HG03457 (cell line): ENCODE measurements around the gene HUNK.
"Not testable (repeated sequence)": the region's sequence is repeated elsewhere in the genome, so short reads cannot be mapped to it uniquely, and the experiment has no call there.

ENCODE experiments used
- ATAC-seq: cut with Tn5 transposase; IDR thresholded peaks from one replicate; pipeline ENCODE4 v1.9.1; 2021; ENCODE audit warnings: moderate number of reproducible peaks; ENCODE audit not compliant: unreplicated experiment

The HUNK gene

GRCh38 chr21:31872452-31873274 lies at the start of gene HUNK:
Gene HUNK, plus strand, starts transcription at chr21:31873020. Its CDS starts 655 bp downstream, at chr21:31873675.
- no peak for ATAC-seq

- ATAC-seq, result no peak
Measured at GRCh38 chr21:31829736-31830472, 42.9 kb upstream of the HUNK start.

DNA sequence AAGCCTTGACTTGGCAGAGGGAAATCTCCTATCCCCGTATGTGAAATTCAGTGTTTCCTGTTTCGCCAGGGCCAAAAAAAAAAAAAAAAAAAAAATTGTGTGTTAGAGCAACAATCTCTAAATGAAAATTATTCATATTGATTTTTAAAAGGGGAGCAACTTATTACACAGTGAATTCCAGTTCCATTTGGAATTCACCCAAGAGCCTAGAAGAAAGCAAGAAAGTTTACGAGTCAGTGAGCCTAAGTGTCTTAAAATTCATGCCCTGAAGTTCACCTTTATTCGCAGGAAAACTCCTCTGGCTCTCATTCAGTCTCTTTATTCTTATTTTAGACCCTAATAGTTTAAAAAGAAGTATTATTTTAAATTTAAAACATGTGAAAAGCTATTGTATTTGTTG lies 42.1 kb upstream of the HUNK start:
- no peak for ATAC-seq

GRCh38 chr21:31837041-31837440 lies 35.8 kb upstream of the HUNK start:
- ATAC-seq, result no peak

DNA sequence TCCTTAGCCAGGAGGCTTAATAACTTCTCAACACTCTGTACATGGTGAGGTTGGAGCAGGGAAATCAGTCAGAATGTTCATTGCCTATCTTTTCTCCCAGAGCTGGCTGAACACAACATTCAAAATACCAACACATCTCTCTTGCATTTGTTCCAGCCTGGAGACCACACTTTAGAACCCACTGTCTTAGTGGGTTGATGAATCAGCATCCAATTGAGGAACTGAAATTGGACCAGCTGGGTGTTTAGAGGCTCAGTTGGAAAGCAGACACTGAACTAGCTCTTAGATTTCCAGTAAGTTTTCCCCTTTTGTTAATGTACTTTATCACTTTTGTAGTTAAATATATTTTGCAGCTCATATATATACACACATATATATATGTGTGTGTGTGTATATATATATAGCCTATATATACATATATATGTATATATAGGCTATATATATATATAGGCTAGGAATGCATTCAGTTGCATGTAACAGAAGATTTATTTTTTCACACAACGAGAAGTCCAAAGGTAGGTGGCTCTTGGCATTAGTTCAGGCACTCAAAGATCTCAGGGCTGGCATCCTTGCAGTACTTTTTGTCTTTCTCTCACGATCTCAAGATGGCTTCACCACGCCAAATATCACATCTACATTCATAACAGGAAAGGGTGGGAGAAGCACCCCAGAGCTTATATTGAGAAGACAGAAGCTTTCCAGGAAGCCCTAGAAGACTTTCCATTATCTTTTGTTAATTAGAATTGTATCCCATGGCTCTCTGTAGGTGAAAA lies 35.0 kb upstream of the HUNK start:
- no peak for ATAC-seq

- ATAC-seq, result no peak
Measured at GRCh38 chr21:31838586-31839355, 34.0 kb upstream of the HUNK start.

DNA sequence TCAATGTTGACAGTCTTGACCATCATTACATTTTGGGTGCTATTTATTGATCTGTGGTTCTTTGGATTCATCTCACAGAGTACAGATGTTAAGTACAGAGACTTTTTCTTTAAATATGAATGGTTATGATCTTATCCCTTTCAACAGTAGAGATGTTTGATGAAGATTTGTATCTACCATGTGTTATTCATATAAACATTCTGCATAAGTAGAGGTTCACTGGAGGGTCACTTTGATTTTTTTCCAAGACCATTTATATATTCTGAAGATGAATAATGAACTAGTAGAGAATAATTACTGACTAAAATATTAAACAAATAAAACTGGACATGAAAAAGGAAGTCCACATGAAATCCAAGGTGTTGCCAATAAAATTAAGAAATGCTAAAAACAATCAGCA lies 28.6 kb upstream of the HUNK start:
- ATAC-seq, result no peak

GRCh38 chr21:31845151-31845729 lies 27.6 kb upstream of the HUNK start:
- ATAC-seq, result no peak

DNA sequence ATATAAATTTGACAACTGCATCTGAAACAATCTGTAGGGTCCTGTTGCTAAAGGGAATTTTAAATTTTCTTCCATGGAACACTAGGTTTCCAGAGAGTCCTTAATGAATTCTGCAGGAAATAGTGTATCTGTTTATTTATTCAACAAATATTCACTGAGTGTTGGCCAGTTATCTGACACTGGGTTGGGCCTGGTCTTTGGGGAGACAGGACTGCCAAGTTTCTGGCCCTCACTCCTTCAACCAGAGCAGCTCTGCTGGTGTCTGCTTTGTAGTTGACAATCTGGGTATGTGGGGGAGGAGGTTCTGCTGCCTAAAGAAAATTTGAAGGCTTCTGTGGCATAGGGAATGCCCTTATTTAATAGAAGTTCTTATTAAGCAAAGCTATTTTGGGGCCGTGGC lies 26.1 kb upstream of the HUNK start:
- no peak for ATAC-seq

DNA sequence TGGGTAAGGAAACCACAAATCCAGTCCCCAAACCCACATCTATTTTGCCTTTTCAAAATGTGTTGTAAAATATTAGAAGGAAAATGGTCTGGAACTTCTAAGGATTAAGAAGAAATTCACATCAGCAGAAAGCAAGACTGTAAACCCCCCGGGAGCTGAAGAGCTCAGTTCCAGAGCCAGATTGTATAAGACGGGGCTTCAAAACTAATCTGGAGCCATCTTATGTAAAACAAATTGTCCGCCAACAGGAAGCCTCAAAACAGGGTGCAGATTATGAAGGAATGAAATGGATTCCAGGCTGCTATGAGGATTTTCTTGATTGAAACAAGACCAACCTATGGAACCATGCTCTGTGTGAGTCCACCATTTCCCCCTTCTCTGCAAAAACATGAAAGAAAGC lies 25.1 kb upstream of the HUNK start:
- no peak for ATAC-seq

DNA sequence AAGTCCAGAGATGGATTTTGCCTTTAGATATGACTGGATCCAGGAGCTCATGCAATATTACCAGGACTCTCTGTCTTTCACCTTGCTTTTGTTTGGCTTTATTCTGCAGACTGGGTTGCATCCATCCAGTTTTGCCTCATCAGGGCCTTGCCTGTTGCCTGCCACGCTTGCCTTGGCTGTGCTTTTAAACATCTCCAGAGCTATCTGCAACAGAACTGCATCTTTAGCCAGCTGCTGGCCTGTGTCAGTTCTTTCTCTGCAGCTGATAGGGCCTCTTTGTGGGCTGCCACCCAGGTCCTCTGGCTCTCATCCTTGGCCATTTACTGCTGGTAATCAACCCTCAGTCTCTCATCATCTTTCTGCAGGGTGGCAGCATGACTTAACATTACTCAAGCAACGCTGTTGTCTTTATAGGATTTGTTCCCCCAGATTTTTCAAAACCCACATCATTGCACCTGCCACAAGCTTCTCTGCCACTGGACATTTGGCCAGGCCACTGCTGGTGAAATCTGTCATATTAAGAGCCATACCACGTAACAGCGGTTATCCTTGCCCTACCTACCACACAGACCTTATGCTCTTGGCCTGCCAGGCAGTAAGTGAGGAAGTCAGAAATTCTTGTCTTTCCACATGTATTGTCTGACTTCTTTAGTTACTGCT lies 24.4 kb upstream of the HUNK start:
- ATAC-seq, result no peak

- no peak for ATAC-seq
Measured at GRCh38 chr21:31850886-31851285, 21.9 kb upstream of the HUNK start.

DNA sequence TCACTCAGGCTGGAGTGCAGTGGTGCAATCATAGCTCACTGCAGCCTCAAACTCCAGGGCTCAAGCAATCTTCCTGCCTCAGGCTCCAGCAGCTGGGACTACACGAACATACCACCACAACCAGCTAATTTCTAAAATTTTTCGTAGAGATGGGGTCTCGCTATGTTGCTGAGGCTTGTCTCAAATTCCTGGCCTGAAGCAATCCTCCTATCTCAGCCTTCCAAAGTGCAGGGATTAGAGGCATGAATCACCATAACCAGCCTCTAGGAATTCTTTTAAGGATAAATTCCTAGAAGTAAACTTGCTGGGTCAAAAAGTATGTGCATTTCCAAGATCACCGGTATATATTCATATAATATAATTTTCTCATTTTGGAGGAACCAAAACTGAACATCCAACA lies 17.6 kb upstream of the HUNK start:
- no peak for ATAC-seq

GRCh38 chr21:31857096-31857495 lies 15.7 kb upstream of the HUNK start:
- no peak for ATAC-seq

DNA sequence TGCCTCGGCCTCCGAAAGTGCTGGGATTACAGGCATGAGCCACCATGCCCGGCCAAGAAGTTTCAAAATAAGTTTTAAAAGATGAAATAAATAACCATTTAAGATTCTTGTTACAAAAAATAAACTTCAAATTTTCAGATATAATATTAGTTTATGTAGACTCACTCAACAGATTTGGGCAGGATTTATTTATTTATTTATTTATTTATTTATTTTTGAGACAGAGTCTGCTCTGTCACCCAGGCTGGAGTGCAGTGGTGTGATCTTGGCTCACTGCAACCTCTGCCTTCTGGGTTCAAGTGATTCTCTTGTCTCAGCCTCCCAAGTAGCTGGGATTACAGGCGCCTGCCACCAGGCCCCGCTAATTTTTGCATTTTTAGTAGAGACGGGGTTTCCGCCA lies 15.2 kb upstream of the HUNK start:
- not testable (repeated sequence) for ATAC-seq

DNA sequence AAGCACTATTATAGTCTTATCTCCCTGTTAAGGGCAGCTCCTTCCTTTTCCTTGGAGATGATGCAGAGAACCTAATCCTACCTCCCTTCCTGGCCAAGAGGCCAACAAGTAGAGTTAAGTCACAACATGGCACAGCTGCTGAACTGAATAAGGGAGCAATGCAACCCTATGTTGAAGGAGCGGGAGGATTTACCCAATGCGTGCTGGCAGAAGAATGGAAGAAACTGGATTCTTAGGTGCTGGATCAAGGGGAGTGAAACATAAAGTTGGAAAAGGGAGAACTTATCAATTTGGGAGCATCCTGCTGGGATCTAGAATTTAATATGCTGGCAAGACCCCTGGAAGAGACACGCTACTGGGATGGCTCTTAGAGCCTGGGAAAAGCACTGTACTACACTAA lies 12.0 kb upstream of the HUNK start:
- ATAC-seq, result no peak

GRCh38 chr21:31862078-31862477 lies 10.7 kb upstream of the HUNK start:
- no peak for ATAC-seq

DNA sequence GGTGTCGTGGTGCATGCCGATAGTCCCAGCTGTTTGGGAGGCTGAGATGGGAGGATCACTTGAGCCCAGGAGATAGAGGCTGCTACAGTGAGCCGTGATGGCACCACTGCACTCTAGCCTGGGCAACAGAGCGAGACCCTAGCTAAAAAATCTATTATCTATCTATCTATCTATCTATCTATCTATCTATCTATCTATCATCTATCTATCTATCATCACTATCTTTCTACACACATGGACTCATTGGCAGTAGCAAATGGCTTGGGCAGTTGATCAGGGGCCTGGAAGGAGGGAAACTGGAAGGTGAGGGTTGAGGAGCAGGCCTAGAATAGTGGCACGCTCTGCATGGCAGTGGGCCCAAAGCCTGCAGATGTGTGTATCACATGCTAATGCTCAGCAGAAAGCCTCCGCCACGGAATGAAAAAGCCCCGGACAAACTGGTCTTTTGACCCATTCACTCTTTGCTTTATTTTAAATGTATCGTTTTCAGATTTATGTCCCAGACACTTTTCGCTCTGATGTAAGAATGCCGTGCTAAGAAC lies 7.3 kb upstream of the HUNK start:
- ATAC-seq, result no peak

DNA sequence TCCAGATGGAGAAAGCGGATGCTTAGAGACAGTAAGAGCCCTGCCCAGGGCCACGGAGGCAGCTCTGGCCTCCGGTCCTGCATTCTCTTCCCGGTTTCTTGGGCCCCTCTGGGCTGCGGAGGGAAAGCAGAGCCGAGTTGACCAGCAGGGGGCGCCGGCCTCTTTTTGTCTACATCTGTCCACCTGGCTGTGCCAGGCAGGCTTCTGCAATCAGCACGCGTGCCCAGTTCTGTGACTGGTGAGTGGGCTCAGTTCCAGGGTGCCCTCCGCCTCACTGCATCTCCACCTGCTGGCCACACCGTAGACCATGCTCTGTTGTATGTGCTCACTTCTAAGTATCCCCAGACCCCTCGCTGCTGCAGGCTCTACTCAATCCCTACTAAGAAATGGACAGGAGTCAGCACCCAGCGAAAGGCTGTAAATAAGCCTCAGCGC lies 6.7 kb upstream of the HUNK start:
- ATAC-seq, result no peak

GRCh38 chr21:31869750-31870149 lies 3.1 kb upstream of the HUNK start:
- no peak for ATAC-seq
